Neural progenitor cell (in vitro differentiated cells): ENCODE measurements around the gene ARL4D. TPM values are rescaled to one million over a fixed set of nuclear protein-coding genes. Genes with fewer than 3 reads are reported as not detected.
"Not testable (repeated sequence)": the region's sequence is repeated elsewhere in the genome, so short reads cannot be mapped to it uniquely, and the experiment has no call there.

Source experiments
- DNase-seq: peaks from one replicate; pipeline ENCODE4 v3.0.0-alpha.2; 2016; ENCODE audit warnings: low spot score
- H2AFZ ChIP-seq: fragments of 200-600 bp; sonication (generic); replicated peaks from 2 replicates; pipeline ENCODE4 v1.6.1; 2016; ENCODE audit warnings: antibody characterized with exemption
- H3F3A ChIP-seq: fragments of 200-600 bp; sonication (generic); 2 replicates; pipeline ENCODE4 v1.6.1; 2016; ENCODE audit warnings: antibody characterized with exemption, low read depth
- H3K27ac ChIP-seq: fragments of 200-600 bp; sonication (generic); 2 replicates; pipeline ENCODE4 v1.5.1; 2016; ENCODE audit warnings: mild to moderate bottlenecking
- H3K27me3 ChIP-seq: fragments of 200-600 bp; sonication (generic); 2 replicates; pipeline ENCODE4 v1.6.1; 2016; ENCODE audit warnings: mild to moderate bottlenecking, moderate library complexity
- H3K36me3 ChIP-seq: fragments of 200-600 bp; sonication (generic); 2 replicates; pipeline ENCODE4 v1.5.1; 2016
- H3K4me1 ChIP-seq: fragments of 200-600 bp; sonication (generic); 2 replicates; pipeline ENCODE4 v1.6.1; 2016; ENCODE audit warnings: mixed run types
- H3K4me2 ChIP-seq: fragments of 200-600 bp; sonication (generic); 2 replicates; pipeline ENCODE4 v1.6.1; 2016
- H3K4me3 ChIP-seq: fragments of 200-600 bp; sonication (generic); 2 replicates; pipeline ENCODE4 v1.5.1; 2016
- H3K79me2 ChIP-seq: fragments of 200-600 bp; sonication (generic); 2 replicates; pipeline ENCODE4 v1.6.1; 2016; ENCODE audit warnings: low read depth
- H3K9ac ChIP-seq: fragments of 200-600 bp; sonication (generic); 2 replicates; pipeline ENCODE4 v1.6.1; 2016
- H3K9me3 ChIP-seq: fragments of 200-600 bp; sonication (generic); 2 replicates; pipeline ENCODE4 v1.5.1; 2016; ENCODE audit warnings: low read depth
- H4K20me1 ChIP-seq: fragments of 200-600 bp; sonication (generic); 2 replicates; pipeline ENCODE4 v1.6.1; 2016; ENCODE audit warnings: low read depth
- H3K27ac Mint-ChIP-seq: 3 replicates; pipeline ENCODE4 v1.8.0; 2021; ENCODE audit warnings: mixed read lengths
- H3K27me3 Mint-ChIP-seq: 2 replicates; pipeline ENCODE4 v1.8.0; 2022; ENCODE audit warnings: low read depth, mild to moderate bottlenecking, inconsistent platforms, moderate library complexity, mixed read lengths; ENCODE audit not compliant: insufficient read depth
- H3K36me3 Mint-ChIP-seq: 3 replicates; pipeline ENCODE4 v1.8.0; 2021; ENCODE audit warnings: mixed read lengths
- H3K4me1 Mint-ChIP-seq: 3 replicates; pipeline ENCODE4 v1.8.0; 2021; ENCODE audit warnings: mixed read lengths
- H3K4me3 Mint-ChIP-seq: 3 replicates; pipeline ENCODE4 v1.8.0; 2021; ENCODE audit warnings: mild to moderate bottlenecking, moderate library complexity, mixed read lengths
- H3K9me3 Mint-ChIP-seq: 3 replicates; pipeline ENCODE4 v1.8.0; 2020; ENCODE audit warnings: mixed read lengths
- EZH2 ChIP-seq: fragments of 200-600 bp; sonication (generic); IDR thresholded peaks from 2 replicates; pipeline ENCODE4 v1.6.1; 2017; ENCODE audit warnings: antibody characterized with exemption, mild to moderate bottlenecking, moderate library complexity
- EZH2phosphoT487 ChIP-seq: fragments of 200-600 bp; sonication (generic); IDR thresholded peaks from 2 replicates; pipeline ENCODE4 v1.6.1; 2017; ENCODE audit warnings: antibody characterized with exemption
- total RNA-seq: library from RNA; depleted of rRNA; stranded (reverse); fragments of >200 nt; gene quantifications from 2 replicates; pipeline ENCODE4 v1.2.3, GENCODE V29; 2015; ENCODE audit warnings: low replicate concordance
- TF ChIP-seq, protein P1 (sequence below): fragments of 200-600 bp; sonication (generic); IDR thresholded peaks from 2 replicates; pipeline ENCODE4 v1.5.1; 2017; ENCODE audit warnings: antibody characterized with exemption, mild to moderate bottlenecking

Gene ARL4D
- total RNA-seq, 1 donor from 2014 or later = 9.2 TPM

DNA sequence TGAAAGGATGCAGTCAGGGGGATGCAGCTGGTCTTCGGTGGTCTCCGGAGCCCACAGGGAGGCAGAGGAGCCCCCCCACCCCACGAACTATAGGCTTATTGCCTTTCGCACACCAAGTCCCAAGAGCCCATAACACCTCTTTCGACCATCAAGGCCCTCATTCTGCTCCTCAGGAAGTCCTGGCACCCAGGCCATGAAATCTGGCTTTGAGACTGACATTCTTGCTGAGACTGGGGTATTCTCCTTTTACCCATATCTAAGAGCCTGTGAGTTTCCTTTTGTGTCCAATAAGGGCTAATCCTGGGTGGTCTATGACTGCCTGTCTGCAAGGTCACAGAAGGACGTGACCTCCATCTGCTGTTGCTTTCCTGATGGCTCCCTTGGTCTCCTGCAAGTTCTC is 6.4 kb upstream of the ARL4D start:
- Histone ChIP-seq H3K79me2 (no peaks in the 10 kb centered on the region), H3K4me1 (no peaks in the 10 kb centered on the region), H4K20me1 (no peaks in the 10 kb centered on the region), H3K4me3 (no peak overlapping the region), H3K27ac (no peak overlapping the region), H3K4me2 (no peak overlapping the region), H3K27me3 (no peaks in the 10 kb centered on the region), H3K9ac (no peak overlapping the region), H3F3A (peaks cover 24% of the 10 kb centered on the region), H2AFZ (no peak overlapping the region), H3K36me3 (no peaks in the 10 kb centered on the region), H3K9me3 (no peaks in the 10 kb centered on the region)
- H3K27me3 Mint-ChIP-seq = peaks cover 9% of the 10 kb centered on the region
- peaks cover 1% of the 10 kb centered on the region for H3K9me3 Mint-ChIP-seq
- TF ChIP-seq EZH2phosphoT487 (no peak), EZH2 (no peak)
- TF ChIP-seq, protein P1, sequence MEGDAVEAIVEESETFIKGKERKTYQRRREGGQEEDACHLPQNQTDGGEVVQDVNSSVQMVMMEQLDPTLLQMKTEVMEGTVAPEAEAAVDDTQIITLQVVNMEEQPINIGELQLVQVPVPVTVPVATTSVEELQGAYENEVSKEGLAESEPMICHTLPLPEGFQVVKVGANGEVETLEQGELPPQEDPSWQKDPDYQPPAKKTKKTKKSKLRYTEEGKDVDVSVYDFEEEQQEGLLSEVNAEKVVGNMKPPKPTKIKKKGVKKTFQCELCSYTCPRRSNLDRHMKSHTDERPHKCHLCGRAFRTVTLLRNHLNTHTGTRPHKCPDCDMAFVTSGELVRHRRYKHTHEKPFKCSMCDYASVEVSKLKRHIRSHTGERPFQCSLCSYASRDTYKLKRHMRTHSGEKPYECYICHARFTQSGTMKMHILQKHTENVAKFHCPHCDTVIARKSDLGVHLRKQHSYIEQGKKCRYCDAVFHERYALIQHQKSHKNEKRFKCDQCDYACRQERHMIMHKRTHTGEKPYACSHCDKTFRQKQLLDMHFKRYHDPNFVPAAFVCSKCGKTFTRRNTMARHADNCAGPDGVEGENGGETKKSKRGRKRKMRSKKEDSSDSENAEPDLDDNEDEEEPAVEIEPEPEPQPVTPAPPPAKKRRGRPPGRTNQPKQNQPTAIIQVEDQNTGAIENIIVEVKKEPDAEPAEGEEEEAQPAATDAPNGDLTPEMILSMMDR = no peak
- H3K27ac Mint-ChIP-seq = peak overlapping the region; percentile 62
- H3K4me1 Mint-ChIP-seq = peaks cover 21% of the 10 kb centered on the region
- H3K4me3 Mint-ChIP-seq = no peak overlapping the region
- no peak for DNase-seq
- H3K36me3 Mint-ChIP-seq = no peaks in the 10 kb centered on the region

DNA sequence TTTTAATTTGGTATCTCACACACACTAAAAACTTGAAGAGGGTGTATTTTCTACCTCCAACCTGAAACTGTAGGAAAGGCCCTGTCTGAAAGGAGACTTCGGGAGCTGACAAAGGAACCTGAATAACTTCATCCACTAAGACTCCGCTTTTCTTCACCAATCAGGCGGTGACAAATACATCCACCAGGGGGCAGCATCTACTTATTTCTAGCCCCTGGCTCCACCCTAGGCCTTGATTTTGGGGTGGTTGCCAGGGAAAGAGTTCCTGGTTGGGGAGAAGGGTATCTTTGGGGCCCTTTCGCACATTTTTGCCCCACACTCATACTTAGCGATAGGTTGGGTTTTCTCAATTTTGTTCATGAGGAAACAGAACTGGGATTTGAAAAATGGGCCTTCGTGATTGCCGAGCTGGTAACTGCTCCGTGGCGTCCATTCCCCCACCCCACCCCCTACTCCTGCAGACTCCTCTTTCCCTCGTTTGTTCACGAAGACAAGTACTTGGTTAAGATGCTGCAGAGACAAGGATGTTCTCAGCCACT is 4.8 kb upstream of the ARL4D start:
- H2AFZ ChIP-seq = peak overlapping the region; percentile 65

DNA sequence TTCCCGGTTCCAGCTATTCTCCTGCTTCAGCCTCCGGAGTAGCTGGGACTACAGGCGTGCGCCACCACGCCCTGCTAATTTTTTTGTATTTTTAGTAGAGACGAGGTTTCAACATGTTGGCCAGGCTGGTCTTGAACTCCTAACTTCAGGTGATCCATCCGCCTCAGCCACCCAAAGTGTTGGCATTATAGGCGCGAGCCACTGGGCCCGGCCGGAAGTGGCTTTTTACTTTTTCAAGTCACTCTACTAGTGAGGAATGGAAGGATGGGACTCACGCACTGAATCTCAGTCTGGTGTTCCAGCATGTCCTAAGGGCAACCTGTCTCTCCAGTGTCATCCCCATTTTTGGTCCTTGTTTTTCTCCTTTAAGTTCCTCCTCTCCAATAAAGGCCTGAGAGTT is 4.1 kb upstream of the ARL4D start:
- H3K9ac ChIP-seq, H4K20me1 ChIP-seq, H3K9me3 ChIP-seq, H3K4me3 Mint-ChIP-seq, H3K36me3 Mint-ChIP-seq, H3K4me1 ChIP-seq, H3K4me3 ChIP-seq, H3K27me3 ChIP-seq, H3K27ac ChIP-seq, H3K36me3 ChIP-seq, H3K79me2 ChIP-seq, H3K9me3 Mint-ChIP-seq, H3K4me2 ChIP-seq, DNase-seq, H3F3A ChIP-seq, H3K27ac Mint-ChIP-seq: not testable (repeated sequence)
- Mint-ChIP-seq H3K4me1 (peaks cover 16% of the 10 kb centered on the region), H3K27me3 (peaks cover 17% of the 10 kb centered on the region)
- H2AFZ ChIP-seq = peak overlapping the region; percentile 65

More for the DNA sequence above, 4.8 kb upstream of the ARL4D start:
- DNase-seq = peak; percentile 92
- Histone ChIP-seq H3K79me2 (no peaks in the 10 kb centered on the region), H3K36me3 (no peaks in the 10 kb centered on the region), H4K20me1 (no peaks in the 10 kb centered on the region), H3K27ac (no peak overlapping the region), H3K4me3 (no peak overlapping the region), H3K4me2 (no peak overlapping the region), H3K9me3 (no peaks in the 10 kb centered on the region), H3K4me1 (no peaks in the 10 kb centered on the region), H3K9ac (no peak overlapping the region), H3F3A (peaks cover 8% of the 10 kb centered on the region), H3K27me3 (no peaks in the 10 kb centered on the region)
- Mint-ChIP-seq H3K27me3 (peaks cover 14% of the 10 kb centered on the region), H3K9me3 (no peaks in the 10 kb centered on the region), H3K4me1 (peaks cover 19% of the 10 kb centered on the region), H3K4me3 (peak overlapping the region; percentile 62), H3K36me3 (no peaks in the 10 kb centered on the region), H3K27ac (peak overlapping the region; percentile 77)
- no peak for TF ChIP-seq EZH2phosphoT487
- TF ChIP-seq, protein P1 = peak; percentile 94

DNA sequence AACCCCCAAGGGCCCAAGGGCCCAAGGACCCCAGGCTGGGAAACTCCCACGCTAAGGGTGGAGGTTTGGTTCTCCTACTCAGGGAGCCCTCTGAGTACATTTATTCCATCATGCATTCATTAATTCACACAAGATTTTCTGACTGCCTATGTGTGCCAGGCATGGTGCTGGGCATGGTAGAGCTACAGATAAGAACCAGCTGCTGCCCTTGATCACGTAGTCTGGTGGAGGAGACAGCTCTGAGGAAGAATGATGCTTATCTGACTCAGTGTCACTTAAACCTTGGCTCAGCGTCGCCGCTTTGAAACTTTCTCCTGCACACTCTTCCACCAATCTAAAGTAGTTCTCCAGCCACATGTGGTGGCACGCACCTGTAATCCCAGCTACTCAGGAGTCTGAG is 3.6 kb upstream of the ARL4D start:
- peaks cover 7% of the 10 kb centered on the region for H3K79me2 ChIP-seq
- no peaks in the 10 kb centered on the region for H3K36me3 ChIP-seq
- no peak overlapping the region for H2AFZ ChIP-seq
- no peak overlapping the region for H3K4me3 Mint-ChIP-seq
- no peaks in the 10 kb centered on the region for H3K27me3 ChIP-seq
- H3K9me3 Mint-ChIP-seq = no peaks in the 10 kb centered on the region
- H3K4me1 ChIP-seq = peaks cover 10% of the 10 kb centered on the region
- peaks cover 8% of the 10 kb centered on the region for H4K20me1 ChIP-seq
- peaks cover 14% of the 10 kb centered on the region for H3K4me1 Mint-ChIP-seq
- peaks cover 17% of the 10 kb centered on the region for H3K27me3 Mint-ChIP-seq
- no peaks in the 10 kb centered on the region for H3F3A ChIP-seq
- no peaks in the 10 kb centered on the region for H3K36me3 Mint-ChIP-seq
- DNase-seq = no peak
- no peak overlapping the region for H3K27ac ChIP-seq
- no peak overlapping the region for H3K4me2 ChIP-seq
- no peaks in the 10 kb centered on the region for H3K9me3 ChIP-seq
- TF ChIP-seq EZH2phosphoT487 = no peak
- TF ChIP-seq, protein P1 = no peak
- no peak for TF ChIP-seq EZH2
- no peak overlapping the region for H3K27ac Mint-ChIP-seq
- H3K9ac ChIP-seq = no peak overlapping the region
- no peak overlapping the region for H3K4me3 ChIP-seq
